GM13977 (cell line): ENCODE data around the gene NSUN3.
A peak's percentile ranks its signal among the peaks of the same experiment; 100 is the strongest.
"Not testable (repeated sequence)": the region's sequence is repeated elsewhere in the genome, so short reads cannot be mapped to it uniquely, and the experiment has no call there.

Source experiments
- DNase-seq: peaks from one replicate; pipeline ENCODE4 v3.0.0; 2012; ENCODE audit warnings: low spot score
- in situ Hi-C: fragments of 300-500 bp; cut with MboI; formaldehyde crosslinking; loops from one replicate; pipeline ENCODE4 v1.12.0; 2022; ENCODE audit warnings: low sequenced_read_pairs, low pct_unique_long_range_greater_than_20kb, mixed read lengths, inconsistent platforms; ENCODE audit not compliant: unreplicated experiment
- TF ChIP-seq, protein P1 (sequence below): IDR thresholded peaks from 2 replicates; pipeline ENCODE4 v1.5.1; 2012; ENCODE audit warnings: mild to moderate bottlenecking, control low read depth; ENCODE audit not compliant: insufficient read depth; ENCODE audit errors: extremely low read depth, missing control alignments

NSUN3 gene

DNA sequence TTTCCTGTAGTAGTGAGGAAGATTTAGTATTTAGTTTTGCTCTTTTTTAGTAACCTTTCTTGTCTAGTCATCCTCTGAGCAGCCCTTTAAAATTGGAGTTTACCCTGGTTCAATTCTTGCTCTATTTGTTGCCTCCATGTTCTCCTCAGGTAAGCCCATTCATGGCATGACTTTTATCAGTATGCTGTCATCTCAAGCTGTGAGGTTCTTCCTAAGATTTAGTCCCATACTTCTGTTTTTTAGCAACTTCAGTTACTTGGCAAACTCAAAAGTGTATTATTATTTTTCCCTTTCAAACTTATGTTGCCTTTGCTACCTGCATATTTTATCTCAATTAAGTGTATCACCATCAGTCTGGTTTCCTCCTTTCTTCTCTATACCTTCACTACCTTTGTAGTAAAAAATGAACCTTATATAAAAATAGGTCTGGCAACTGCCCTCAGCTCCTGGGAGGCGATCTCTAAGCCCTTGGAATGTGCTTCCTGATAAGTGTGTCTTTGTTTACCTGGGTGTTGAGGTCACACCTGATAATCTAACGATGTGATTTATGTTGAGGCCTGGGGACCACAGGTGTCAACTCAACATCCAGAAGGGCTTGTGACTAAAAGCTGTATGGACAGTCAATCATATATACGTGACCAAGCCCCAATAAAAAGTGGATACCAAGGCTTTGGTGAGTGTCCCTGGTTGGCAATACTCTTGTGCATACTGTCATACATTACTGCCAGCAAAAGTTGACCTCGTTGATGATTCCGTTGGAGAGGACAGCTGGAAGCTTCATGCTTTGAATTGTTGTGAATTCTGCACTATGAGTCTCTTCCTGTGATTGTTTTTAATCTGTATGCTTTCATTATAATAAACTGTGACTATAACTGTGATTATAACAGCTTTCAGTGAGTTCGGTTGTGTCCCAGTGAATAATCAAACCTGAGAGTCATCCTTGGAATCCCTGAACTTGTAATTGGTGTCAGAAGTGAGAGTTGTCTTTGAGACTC lies 3.9 kb downstream of the NSUN3 start:
- in situ Hi-C loops = no loop called here
- TF ChIP-seq, protein P1, sequence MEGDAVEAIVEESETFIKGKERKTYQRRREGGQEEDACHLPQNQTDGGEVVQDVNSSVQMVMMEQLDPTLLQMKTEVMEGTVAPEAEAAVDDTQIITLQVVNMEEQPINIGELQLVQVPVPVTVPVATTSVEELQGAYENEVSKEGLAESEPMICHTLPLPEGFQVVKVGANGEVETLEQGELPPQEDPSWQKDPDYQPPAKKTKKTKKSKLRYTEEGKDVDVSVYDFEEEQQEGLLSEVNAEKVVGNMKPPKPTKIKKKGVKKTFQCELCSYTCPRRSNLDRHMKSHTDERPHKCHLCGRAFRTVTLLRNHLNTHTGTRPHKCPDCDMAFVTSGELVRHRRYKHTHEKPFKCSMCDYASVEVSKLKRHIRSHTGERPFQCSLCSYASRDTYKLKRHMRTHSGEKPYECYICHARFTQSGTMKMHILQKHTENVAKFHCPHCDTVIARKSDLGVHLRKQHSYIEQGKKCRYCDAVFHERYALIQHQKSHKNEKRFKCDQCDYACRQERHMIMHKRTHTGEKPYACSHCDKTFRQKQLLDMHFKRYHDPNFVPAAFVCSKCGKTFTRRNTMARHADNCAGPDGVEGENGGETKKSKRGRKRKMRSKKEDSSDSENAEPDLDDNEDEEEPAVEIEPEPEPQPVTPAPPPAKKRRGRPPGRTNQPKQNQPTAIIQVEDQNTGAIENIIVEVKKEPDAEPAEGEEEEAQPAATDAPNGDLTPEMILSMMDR = no peak
- no peak for DNase-seq

DNA sequence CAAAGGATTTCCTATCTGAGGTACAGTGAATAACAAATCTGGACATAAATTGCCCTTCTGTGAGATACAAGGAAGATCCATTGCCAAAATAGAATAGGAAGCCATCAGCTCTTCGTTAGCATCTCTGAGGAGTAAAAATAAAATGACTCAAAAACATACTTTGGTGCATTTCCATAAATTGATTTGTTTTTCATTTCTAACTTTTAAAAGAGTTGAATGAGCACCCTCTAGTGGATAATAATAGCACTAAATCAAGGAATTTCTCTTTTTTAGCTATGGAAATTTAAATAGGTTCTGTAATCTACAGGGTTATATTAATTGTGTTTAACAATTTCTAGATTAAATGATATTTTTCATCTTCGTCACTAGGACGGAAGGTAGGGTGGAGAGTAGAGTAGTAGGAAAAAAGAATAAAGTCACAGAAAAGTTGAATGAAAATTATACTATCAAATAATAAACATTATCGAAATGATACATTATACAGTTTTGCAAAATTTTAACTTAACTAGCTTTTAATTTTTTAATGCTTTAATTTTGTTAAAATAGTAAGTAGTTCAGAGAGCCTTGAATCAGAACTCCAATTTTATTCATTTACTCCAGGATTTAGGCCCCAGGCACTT lies 6.4 kb downstream of the NSUN3 start:
- in situ Hi-C loops = no loop called here
- TF ChIP-seq, protein P1 = peak; percentile 50
- DNase-seq = no peak

GRCh38 chr3:94070341-94070911 lies 7.6 kb downstream of the NSUN3 start:
- in situ Hi-C loops = no loop called here

GRCh38 chr3:94071713-94072284 lies 8.9 kb downstream of the NSUN3 start:
- TF ChIP-seq, protein P1 = no peak
- DNase-seq = peak; percentile 23
- in situ Hi-C loops = no loop called here

More at GRCh38 chr3:94070341-94070911, 7.6 kb downstream of the NSUN3 start:
- DNase-seq = peak; percentile 15
- TF ChIP-seq, protein P1 = no peak

GRCh38 chr3:94076055-94076454 lies 13.2 kb downstream of the NSUN3 start:
- in situ Hi-C loops = no loop called here
- DNase-seq = no peak
- TF ChIP-seq, protein P1 = no peak

DNA sequence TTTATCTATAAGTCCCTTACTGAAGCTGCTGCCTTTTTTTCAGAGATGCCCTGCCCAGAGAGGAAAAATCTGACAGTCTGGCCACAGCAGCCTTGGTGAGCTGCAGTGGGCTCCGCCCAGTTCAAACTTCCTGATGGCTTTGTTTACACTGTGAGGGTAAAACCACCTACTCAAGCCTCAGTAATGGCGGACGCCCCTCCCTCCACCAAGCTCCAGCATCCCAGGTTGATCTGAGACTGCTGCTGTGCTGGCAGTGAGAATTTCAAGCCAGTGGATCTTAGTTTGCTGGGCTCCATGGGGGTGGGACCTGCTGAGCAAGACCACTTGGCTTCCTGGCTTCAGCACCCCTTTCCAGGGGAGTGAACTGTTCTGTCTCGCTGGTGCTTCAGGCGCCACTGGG lies 17.7 kb downstream of the NSUN3 start:
- in situ Hi-C loops, DNase-seq: not testable (repeated sequence)
